ENCODE results near the gene SBF2. TPM values are rescaled to one million over a fixed set of nuclear protein-coding genes. Genes with fewer than 3 reads are reported as not detected.
A peak's percentile ranks its signal among the peaks of the same experiment; 100 is the strongest.

The SBF2 gene
- total RNA-seq, 1 donor from 2014 or later, result 38.5 TPM

- peak overlapping the region; percentile 79 for H3K27ac ChIP-seq
- peaks cover 2% of the 10 kb centered on the region for H3K27me3 ChIP-seq
- intact Hi-C loops (cut with DNase I), result loop anchor here (5.0 to 10.0 kb wide), 2 partner anchors 101 to 548 kb away; no protein-coding TSS in a partner anchor
- no peak for ATAC-seq
- H3K4me3 ChIP-seq, result peak overlapping the region; percentile 66
- peaks cover 70% of the 10 kb centered on the region for H3K4me1 ChIP-seq
- peak; percentile 75 for DNase-seq
- no peaks in the 10 kb centered on the region for H3K36me3 ChIP-seq
- no peaks in the 10 kb centered on the region for H3K9me3 ChIP-seq
- TF ChIP-seq CTCF (IDR thresholded peaks at IDR 0.05), result no peak
Observed at GRCh38 chr11:10305262-10305963, 11.4 kb upstream of the SBF2 start.

GRCh38 chr11:10304495-10305261 is 10.7 kb upstream of the SBF2 start, which contains the start of gene ADM:
TSS of gene ADM (plus strand) at chr11:10305073. CDS start at chr11:10305701, 628 bp downstream.
- peak; percentile 50 for TF ChIP-seq CTCF (IDR thresholded peaks at IDR 0.05)
- Histone ChIP-seq H3K4me3 (peak within 1 kb of the TSS; percentile 66), H3K27ac (peak within 1 kb of the TSS; percentile 79), H3K36me3 (no peaks in the 10 kb centered on the region), H3K9me3 (no peaks in the 10 kb centered on the region), H3K4me1 (peaks cover 63% of the 10 kb centered on the region), H3K27me3 (peaks cover 2% of the 10 kb centered on the region)
- DNase-seq, result peak; percentile 91
- ATAC-seq, result peak; percentile 62
- intact Hi-C loops (cut with DNase I), result loop anchor here (5.0 to 10.0 kb wide), 2 partner anchors 100 to 547 kb away; no protein-coding TSS in a partner anchor

- peaks cover 53% of the 10 kb centered on the region for H3K4me1 ChIP-seq
- H3K27me3 ChIP-seq, result peaks cover 2% of the 10 kb centered on the region
- no peaks in the 10 kb centered on the region for H3K9me3 ChIP-seq
- TF ChIP-seq CTCF (IDR thresholded peaks at IDR 0.05), result no peak
- no peaks in the 10 kb centered on the region for H3K36me3 ChIP-seq
- intact Hi-C loops (cut with DNase I), result loop anchor here (10.0 kb wide), 1 partner anchor 99 kb away; no protein-coding TSS in a partner anchor
- H3K27ac ChIP-seq, result peak overlapping the region; percentile 79
- DNase-seq (no peak), ATAC-seq (peak; percentile 2)
- H3K4me3 ChIP-seq, result peak overlapping the region; percentile 66
Observed at GRCh38 chr11:10303558-10304363, 9.7 kb upstream of the SBF2 start.

GRCh38 chr11:10302744-10303557 is 8.9 kb upstream of the SBF2 start:
- ATAC-seq, result peak; percentile 76
- H3K27me3 ChIP-seq, result peaks cover 2% of the 10 kb centered on the region
- intact Hi-C loops (cut with DNase I), result loop anchor here (10.0 kb wide), 1 partner anchor 98 kb away; no protein-coding TSS in a partner anchor
- peaks cover 46% of the 10 kb centered on the region for H3K4me1 ChIP-seq
- DNase-seq, result peak; percentile 96
- peak overlapping the region; percentile 79 for H3K27ac ChIP-seq
- H3K4me3 ChIP-seq, result peak overlapping the region; percentile 66
- H3K9me3 ChIP-seq, result no peaks in the 10 kb centered on the region
- no peak for TF ChIP-seq CTCF (IDR thresholded peaks at IDR 0.05)
- no peaks in the 10 kb centered on the region for H3K36me3 ChIP-seq

All from upper lobe of right lung (tissue), 1 donor.